ENCODE data around the gene DHRS2. TPM values are rescaled to one million over a fixed set of nuclear protein-coding genes. Genes with fewer than 3 reads are reported as not detected.

Gene DHRS2
- total RNA-seq, 4 donors from 2014 or later: not detected

GRCh38 chr14:23601845-23602180 is 34.4 kb upstream of the DHRS2 start:
- intact Hi-C loops (cut with DNase I; ENCODE audit: low total_unique reads) (no loop called here), in situ Hi-C loops (cut with MboI; ENCODE audit: low pct_ligation_motif_present in 1 of 4, low pct_unique_long_range_greater_than_20kb in 1 of 4, low sequenced_read_pairs in 3 of 4) (no loop called here)
- Histone ChIP-seq H3K27ac (no peak overlapping the region), H3K27me3 (no peaks in the 10 kb centered on the region), H3K4me3 (no peak overlapping the region), H3K9me3 (no peaks in the 10 kb centered on the region), H3K4me1 (no peaks in the 10 kb centered on the region), H3K36me3 (no peaks in the 10 kb centered on the region)
- no peak for DNase-seq
- 63 to 80% methylated on average over 1 of the region's 1 CpG for WGBS, 2 donors (ENCODE audit: low coverage in 1 of 2)
- TF ChIP-seq POLR2A (IDR thresholded peaks at IDR 0.05): no peak
- TF ChIP-seq CTCF (IDR thresholded peaks at IDR 0.05): no peak
- TF ChIP-seq POLR2AphosphoS5 (IDR thresholded peaks at IDR 0.05): no peak
- no peak for TF ChIP-seq EP300 (IDR thresholded peaks at IDR 0.05; ENCODE audit: low read depth)

GRCh38 chr14:23602181-23603095 is 33.7 kb upstream of the DHRS2 start:
- no peak for DNase-seq
- Histone ChIP-seq H3K36me3 (no peaks in the 10 kb centered on the region), H3K4me3 (no peak overlapping the region), H3K27ac (no peak overlapping the region), H3K4me1 (no peaks in the 10 kb centered on the region), H3K9me3 (no peaks in the 10 kb centered on the region), H3K27me3 (no peaks in the 10 kb centered on the region)
- intact Hi-C loops (cut with DNase I; ENCODE audit: low total_unique reads) (no loop called here), in situ Hi-C loops (cut with MboI; ENCODE audit: low pct_ligation_motif_present in 1 of 4, low pct_unique_long_range_greater_than_20kb in 1 of 4, low sequenced_read_pairs in 3 of 4) (no loop called here)
- TF ChIP-seq CTCF (IDR thresholded peaks at IDR 0.05): no peak
- no peak for TF ChIP-seq POLR2AphosphoS5 (IDR thresholded peaks at IDR 0.05)
- TF ChIP-seq EP300 (IDR thresholded peaks at IDR 0.05; ENCODE audit: low read depth): no peak
- no peak for TF ChIP-seq POLR2A (IDR thresholded peaks at IDR 0.05)
- 71 to 89% methylated on average over 1 to 12 of the region's 12 CpGs for WGBS, 2 donors (ENCODE audit: low coverage in 1 of 2)

- Histone ChIP-seq H3K9me3 (no peaks in the 10 kb centered on the region), H3K36me3 (no peaks in the 10 kb centered on the region), H3K4me3 (no peak overlapping the region), H3K4me1 (no peaks in the 10 kb centered on the region), H3K27ac (no peak overlapping the region), H3K27me3 (no peaks in the 10 kb centered on the region)
- intact Hi-C loops (cut with DNase I; ENCODE audit: low total_unique reads): no loop called here
- in situ Hi-C loops (cut with MboI; ENCODE audit: low pct_ligation_motif_present in 1 of 4, low pct_unique_long_range_greater_than_20kb in 1 of 4, low sequenced_read_pairs in 3 of 4): no loop called here
- no peak for TF ChIP-seq POLR2AphosphoS5 (IDR thresholded peaks at IDR 0.05)
- 82% methylated on average over 2 of the region's 2 CpGs; no CpG with 5 or more reads in 1 of the 2 donors for WGBS, 2 donors (ENCODE audit: low coverage in 1 of 2)
- DNase-seq: no peak
These were observed 33.1 kb upstream of the DHRS2 start for GRCh38 chr14:23603103-23603502.

GRCh38 chr14:23604148-23604547 is 32.0 kb upstream of the DHRS2 start:
- TF ChIP-seq CTCF (IDR thresholded peaks at IDR 0.05): no peak
- TF ChIP-seq POLR2AphosphoS5 (IDR thresholded peaks at IDR 0.05): no peak
- TF ChIP-seq EP300 (IDR thresholded peaks at IDR 0.05; ENCODE audit: low read depth): no peak
- no peak for TF ChIP-seq POLR2A (IDR thresholded peaks at IDR 0.05)
- whole genome bisulfite sequencing, 2 donors (ENCODE audit: low coverage in 1 of 2): 92 to 94% methylated on average over 2 of the region's 2 CpGs

More at GRCh38 chr14:23604148-23604547, 32.0 kb upstream of the DHRS2 start:
- Histone ChIP-seq H3K4me1 (peaks cover 0 to 5% (median 2%) of the 10 kb centered on the region in 4 donors), H3K9me3 (no peaks in the 10 kb centered on the region), H3K27ac (no peak overlapping the region), H3K27me3 (no peaks in the 10 kb centered on the region), H3K4me3 (no peak overlapping the region), H3K36me3 (no peaks in the 10 kb centered on the region)
- in situ Hi-C loops (cut with MboI; ENCODE audit: low pct_ligation_motif_present in 1 of 4, low pct_unique_long_range_greater_than_20kb in 1 of 4, low sequenced_read_pairs in 3 of 4): no loop called here
- intact Hi-C loops (cut with DNase I; ENCODE audit: low total_unique reads): no loop called here
- DNase-seq: no peak
